Activated CD4-positive, alpha-beta T cell treated with anti-CD3 and anti-CD28 coated beads, Interleukin-2, amount 50 U/mL, for 16 hours (primary cell): ENCODE results near the gene APC.
A peak's percentile ranks its signal among the peaks of the same experiment; 100 is the strongest.
"Not testable (repeated sequence)": the region's sequence is repeated elsewhere in the genome, so short reads cannot be mapped to it uniquely, and the experiment has no call there.

Source experiments
- DNase-seq: peaks from one replicate; pipeline ENCODE4 v3.0.0-alpha.2; 2020

The APC gene

DNA sequence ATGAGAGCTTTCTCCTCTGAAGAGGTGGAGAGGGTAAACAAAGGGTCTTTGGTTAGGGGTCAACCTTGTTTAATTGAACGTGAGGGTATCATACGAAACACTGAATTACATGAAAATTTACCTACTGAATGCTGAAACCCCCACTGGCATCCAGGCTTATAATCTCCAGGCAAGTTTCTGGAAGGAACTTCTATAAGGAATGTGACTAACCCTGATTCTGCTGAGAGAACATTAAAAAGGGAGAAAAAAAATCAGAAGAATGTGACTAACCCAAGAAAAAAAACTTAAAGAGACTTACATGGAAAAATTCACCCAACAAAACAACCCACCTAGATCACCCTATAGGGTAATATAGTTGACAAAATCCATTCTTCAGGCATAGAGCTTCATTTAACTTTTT lies 55.5 kb downstream of the APC start:
- no peak for DNase-seq

DNA sequence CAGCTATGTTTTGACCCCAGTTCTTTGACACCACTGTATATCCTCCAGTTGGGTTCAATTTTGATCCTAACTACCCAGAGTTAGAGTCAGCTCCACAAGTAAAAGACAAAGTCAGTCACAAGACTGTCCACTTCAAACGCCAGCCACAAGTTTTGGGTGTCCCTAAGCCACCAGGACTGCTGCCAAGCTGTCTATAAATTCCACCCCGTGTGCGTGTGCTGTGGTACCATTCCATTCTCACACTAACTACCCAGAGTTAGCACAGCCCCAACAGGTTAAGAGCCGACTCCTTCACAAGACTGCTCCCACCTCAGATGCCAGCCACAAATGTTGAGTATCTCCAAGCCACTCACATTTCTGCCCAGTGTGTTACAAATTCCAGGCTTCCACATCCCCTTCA lies 56.7 kb downstream of the APC start:
- no peak for DNase-seq

DNA sequence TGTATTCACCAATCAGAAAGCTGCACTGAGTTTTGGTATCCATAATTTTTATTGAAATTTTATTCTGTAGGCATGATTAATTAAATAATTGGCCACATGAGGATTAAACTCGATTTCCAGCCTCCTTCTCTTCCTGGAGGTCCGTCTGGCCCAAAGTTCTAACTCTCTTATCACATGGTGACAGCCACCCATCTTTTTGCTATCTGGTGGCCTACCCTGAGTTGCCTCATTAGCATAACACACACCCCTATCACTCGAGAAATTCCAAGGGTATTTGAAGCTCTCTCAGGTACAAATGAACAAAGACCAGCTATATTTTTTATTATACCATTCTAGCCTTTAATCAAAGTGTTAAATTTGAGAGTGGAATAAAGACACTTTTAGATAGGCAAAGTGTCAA lies 57.7 kb downstream of the APC start:
- no peak for DNase-seq

DNA sequence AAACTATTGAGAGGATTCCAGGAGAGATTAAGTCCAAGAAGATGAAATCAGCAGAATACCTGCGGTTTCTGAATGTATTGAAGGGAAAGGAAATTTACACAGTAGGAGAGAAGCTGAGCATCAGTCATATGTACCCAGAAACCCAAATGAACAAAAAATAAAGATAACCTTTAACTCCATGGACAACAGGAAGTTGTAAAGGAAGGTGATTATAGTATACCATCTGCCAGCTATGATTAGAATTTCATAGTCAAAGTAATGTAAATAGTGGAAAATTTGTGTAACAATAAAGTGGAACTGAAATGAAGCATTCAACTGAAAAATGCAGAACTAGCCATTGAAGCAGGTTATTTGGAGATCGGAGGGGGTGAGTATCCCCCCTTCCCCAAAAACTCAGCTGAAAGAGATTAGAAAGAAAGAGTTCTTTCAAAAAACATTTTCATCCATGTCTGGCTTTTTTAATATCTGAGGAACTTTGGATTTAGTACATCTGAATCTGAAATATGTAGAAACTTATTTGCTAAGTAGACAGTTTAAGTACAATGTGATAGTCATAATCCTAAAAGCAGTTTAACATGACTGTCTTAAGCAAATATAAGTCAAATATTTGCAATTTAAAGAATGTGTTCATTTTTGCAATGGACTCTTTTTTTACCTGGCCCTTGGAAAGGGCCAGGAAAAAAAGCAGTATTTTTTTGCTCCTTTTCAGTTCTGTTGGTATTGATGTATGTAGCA lies 58.4 kb downstream of the APC start:
- no peak for DNase-seq

DNA sequence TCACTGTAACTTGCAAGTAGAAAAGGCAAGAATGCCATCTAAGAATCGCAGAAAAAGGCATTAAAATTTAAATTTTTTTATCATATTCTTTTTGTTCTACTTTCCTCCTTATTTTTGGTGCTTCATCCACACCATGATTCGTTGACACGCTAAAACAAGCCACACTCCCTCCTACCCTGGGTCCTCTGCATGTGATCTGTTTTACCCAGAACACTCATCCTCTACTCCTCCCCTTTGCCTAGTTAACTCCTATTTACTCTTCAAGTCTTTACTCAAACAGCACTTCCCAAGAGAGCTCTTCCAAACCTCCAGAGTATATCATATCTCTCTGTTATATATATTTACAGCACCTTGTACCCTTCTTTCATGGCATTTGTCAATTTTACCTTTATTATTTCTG lies 62.0 kb downstream of the APC start:
- DNase-seq: no peak

DNA sequence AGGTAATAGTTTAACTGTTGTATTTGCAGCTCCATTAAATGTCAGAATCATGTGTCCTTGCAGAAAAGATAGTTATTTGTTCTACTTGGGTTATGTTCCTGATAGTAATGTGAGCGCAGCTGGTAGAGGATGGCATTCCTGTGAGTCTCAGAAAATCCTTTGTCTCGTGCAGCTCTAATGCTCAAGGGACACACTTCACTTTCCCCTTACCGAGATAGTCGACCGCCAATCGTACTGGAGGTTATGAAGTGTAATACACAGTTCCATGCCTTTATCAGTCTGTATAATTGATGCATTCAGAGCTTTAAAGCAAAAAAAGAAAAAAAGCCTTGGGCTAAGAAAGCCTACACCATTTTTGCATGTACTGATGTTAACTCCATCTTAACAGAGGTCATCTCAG lies 63.2 kb downstream of the APC start:
- DNase-seq: no peak

DNA sequence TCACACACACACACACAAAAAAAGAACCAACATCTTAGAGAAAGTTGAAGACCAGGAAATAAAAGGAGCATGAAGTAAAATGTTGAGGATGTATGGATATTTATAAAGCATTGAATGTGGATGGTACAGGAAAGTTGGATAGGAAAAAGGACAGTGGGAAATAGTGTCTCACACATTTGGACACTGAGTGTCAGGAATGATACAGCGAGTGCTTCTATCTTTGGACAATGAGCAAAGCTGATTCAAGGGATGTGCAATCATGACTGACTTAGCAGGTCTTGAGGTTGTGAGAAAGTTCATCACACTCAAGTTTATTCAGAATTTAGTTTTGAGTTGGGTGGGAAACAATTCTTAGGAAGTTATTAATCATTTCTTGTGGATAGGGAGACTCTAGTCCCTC lies 73.3 kb downstream of the APC start:
- no peak for DNase-seq

DNA sequence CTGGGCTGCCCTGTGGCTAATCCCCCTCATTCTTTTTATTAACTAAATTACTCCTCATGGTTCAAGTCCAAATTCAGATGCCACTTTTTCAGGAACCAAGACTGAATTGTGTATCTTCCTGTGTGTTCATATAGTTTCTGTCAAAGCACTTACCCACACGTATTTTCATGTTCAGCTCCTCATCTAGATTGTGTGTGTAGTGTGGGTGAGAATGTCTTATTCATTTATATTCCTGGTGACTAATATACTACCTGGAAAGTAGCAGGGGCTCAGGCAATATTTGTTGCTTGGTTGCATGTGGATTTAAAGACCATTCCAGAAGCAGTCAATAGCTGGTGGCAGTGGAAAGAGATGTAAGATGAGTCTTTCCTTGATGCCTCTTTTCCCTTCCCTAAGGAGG lies 74.9 kb downstream of the APC start:
- DNase-seq: no peak

DNA sequence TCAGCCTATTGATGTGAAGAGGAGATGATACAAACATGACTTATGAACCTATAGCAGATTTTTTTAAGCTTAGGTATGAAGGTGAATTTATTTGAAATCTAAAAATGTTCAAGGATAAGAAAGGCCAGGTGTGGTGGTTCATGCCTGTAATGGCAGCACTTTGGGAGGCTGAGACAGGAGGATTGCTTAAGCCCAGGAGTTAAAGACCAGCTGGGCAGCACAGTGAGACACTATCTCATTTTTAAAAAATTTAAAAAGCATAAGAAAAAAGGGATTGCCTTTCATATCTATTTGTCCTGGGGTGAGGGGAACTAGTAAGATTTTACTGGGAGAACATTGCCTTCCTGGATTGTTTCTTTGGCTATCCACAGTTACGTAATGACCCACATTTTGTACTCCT lies 82.6 kb downstream of the APC start:
- DNase-seq: no peak

DNA sequence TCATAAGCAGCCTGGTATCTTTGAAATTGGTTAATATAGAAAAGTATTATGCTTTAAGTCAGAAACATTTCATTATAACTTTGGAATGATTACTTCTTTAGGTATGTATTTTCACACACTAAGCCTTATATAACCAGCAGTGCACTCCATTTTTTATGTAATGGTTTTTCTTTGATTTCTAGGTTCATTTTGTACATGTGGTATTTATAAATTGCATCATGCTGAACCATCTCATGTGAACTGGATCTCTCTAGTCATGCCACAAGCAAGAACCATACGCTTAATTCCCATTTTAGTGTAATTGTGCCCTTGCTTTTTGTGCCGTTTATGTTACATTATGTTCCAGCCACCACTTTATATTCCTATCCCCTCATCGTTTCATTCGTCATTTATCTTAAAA lies 84.8 kb downstream of the APC start:
- DNase-seq: no peak

DNA sequence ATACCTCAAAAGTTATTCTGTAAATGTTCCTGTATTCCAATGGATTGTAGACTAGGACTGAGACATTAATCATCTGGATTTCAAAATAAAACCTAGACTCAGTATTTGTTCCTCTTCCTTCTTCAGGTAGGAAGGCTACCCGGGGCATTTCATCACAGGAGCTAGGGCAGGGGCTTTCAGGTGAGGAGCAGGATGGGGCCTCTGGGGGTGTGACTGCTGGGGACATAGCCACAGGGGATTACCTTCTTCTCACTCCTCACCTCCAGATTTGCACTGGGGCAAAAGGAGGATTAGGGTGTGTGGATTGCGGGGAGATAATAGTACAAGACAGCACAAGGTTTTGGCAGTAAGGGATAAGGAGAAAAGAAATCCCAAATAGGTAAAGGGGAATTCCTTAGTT lies 85.5 kb downstream of the APC start:
- no peak for DNase-seq

DNA sequence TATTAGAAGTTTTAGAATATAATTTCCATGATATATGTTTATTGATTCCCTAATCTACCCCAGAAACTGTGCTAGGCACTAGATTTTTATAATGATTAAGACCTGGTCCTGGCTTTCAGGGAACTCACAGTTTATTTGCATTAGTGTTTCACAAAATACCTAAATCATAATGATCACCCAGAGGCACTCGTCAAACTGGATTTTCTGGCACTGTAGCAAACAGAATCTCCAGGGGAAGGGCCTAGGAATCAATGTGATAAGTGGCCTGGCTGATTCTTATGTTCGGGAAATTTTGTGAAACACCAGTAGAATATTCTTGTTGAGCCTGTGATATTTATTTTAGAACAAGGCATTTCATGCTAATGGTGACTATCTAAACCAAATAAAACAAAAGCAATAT lies 86.0 kb downstream of the APC start:
- no peak for DNase-seq

DNA sequence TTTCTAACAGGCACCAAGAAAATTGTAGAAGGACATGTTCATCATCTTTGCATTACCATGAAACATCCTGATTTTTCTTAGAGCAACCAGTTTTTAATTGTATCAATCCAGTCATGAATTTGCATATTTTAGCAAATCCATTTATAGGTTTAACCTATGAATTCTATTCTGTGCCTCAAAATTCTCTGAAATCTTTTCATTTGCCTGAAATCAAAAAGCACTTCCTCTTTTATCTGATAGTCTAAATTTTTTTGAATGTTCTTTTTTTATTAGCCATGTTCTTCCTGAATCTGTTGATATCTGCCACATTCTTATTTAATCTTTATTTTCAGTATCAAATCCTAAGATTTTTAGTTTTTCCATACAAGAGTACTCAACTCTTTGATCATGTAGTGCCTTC lies 86.5 kb downstream of the APC start:
- no peak for DNase-seq

DNA sequence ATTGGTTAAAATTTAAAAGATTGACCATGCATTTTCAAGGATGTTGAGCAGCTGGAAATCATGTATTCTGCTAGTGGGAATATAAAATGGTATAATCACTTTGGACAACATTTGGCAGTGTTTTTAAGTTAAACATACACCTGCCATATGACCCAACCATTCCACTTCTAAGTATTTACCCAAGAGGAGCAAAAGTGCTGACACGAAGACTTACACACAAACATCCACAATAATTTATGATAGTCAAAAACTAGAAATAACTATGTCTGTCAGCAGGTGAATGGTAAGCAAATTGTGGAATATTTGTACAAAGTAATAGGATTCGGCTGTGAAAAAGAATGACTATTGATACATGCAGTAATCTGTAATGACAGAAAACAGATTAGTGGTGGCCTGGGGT lies 92.7 kb downstream of the APC start:
- no peak for DNase-seq

DNA sequence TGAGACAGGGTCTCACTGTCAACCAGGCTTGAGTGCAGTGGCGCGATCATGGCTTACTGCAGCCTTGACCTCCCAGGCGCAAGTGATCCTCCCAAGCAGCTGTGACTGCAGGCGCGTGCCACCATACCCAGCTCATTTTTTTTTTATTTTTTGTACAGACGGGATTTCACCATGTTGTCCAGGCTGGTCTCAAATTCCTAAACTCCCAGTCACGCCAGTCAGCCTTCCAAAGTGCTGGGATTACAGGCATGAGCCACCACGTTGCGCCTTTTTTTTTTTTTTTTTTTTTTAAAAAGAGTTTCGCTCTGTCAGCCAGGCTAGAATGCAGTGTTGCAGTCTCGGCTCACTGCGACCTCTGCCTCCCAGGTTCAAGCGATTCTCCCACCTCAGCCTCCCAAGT lies 96.3 kb downstream of the APC start:
- no peak for DNase-seq

DNA sequence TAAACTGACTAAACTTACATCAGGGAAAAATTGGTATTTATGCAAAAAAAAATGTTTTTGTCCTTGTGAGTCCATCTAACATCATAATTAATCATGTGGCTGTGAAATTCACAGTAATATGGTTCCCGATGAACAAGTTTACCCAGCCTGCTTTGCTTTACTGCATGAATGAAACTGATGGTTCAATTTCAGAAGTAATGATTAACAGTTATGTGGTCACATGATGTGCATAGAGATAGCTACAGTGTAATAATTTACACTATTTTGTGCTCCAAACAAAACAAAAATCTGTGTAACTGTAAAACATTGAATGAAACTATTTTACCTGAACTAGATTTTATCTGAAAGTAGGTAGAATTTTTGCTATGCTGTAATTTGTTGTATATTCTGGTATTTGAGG lies 106.8 kb downstream of the APC start:
- DNase-seq: no peak

DNA sequence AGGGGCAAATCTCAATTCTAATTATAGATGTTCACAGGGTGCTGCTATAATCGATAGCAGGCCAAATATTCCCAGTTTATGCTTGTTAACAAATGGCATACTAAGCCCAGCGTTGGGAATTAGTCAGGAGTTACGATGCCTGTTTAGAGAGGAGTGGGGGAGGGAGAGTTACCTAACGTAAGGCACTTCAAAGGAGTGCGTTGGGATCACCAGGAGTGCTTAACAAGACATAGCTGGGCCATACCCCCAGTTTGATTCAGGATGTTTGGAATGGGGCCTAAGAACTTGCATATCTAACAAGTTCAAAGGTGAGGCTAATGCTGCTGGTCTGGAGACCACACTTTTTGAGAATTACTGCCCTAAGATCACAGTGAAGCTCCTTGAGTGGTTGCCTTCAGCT lies 108.9 kb downstream of the APC start:
- no peak for DNase-seq

DNA sequence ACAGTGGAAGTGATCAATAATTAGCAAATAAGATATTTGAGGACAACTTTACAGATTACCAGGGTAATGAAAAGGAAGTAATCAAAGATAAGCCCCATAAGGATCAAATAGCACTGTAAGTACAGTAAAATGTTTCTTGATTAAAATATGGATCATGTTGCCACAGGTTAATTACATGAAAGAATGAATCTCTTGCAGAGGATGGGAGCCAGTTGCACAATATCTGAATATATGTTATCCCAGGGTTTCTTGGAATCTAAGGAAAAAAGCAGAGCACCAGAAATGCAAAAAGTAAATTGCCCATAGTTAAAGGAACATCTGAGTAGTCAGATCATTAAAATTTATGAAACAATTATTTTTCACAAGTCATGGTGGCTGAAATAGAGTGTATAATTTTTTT lies 109.6 kb downstream of the APC start:
- no peak for DNase-seq

DNA sequence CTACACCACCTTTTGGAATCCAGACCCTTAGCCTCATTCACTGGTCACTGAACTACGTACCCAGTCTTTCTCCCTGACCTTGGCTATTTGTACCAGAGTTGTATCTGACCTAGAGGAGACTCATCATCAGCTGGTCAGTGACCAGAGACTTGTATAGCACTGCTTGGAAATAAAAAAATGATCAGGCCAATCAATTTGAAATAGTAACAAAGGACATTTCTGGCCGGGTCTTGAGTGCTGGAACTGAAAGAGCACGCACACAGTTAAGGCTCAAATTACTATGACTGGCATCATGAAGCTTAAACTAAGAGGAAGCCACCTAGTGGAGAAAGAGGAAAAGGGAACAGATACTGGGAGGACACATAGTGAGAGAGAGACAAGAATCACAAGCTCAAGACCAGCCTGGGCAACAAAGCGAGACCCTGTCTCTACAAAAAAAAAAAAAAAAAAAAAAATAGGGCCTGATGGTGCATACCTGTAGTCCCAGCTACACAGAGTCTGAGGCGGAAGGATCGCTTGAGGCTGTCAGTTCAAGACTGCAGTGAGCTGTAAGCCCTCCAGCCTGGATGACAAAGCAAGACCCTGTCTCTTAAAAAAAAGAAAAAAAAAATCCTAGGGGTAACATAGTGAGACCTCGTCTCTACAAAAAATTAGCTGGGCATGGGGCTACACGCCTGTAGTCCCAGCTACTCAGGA lies 110.6 kb downstream of the APC start:
- peak; percentile 68 for DNase-seq

DNA sequence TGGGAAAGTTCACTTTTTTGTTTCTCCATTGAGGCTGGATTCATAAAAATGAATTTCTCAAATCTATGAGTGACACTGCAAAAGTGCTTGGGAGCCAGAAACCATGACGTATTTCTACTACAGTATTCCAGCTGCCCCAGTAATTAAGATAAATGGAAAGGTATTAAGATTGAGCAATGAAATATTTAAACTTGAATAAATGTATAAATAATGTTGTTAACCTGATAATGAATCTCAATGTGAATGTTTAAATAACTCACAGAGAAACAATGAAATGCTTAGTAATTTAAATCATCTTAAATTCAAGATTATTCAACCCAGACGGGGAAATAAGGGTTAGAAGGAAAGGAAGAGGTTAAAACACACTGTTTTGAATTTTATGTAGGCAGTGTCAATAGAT lies 112.2 kb downstream of the APC start:
- DNase-seq: no peak

DNA sequence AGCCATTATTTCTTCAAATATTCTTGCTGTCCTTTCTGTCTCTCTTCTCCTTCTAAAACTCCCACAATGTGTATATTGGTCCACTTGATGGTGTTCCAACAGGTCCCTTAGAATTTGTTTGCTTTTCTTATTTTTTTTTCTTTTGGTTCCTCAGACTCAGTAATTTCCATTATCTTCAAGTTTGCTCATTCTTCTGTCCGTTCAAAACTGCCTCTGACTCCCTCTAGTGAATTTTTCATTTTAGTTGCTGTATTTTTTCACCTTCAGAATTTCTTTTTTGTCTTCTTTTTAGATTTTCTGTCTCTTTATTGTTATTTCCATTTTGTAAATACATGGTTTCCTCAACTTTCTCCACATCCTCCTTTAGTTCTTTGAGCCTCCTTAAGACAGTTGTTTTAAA lies 117.0 kb downstream of the APC start:
- no peak for DNase-seq

DNA sequence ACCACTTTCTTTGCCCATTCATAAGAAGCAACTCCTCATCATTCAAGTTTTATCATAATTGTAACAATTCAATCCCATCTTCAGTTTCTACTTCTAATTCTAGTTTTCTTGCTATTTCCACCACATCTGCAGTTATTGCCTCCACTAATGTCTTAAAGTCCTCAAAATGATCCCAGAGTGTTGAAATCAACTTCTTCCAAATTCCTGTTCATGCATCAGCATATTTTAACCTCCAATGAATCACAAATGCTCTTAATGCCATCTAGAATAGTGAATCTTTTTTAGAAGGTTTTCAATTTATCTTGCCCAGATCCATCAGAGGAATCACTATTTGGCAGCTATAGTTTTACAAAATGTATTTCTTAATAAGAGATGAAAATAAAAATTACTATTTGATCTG lies 120.2 kb downstream of the APC start:
- no peak for DNase-seq

DNA sequence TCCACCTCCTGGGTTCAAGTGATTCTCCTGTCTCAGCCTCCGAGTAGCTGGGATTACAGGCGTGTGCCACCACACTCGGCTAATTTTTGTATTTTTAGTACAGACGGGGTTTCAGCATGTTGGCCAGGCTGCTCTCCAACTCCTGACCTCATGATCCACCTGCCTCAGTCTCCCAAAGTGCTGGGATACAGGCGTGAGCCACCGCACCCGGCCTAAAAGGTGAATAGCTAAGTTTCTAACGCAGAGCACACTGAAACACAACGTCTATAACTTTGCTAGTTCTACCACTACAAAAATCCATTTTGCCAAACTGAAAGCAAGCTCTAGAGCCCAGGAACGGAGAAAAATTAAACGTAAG lies 122.9 kb downstream of the APC start:
- not testable (repeated sequence) for DNase-seq

DNA sequence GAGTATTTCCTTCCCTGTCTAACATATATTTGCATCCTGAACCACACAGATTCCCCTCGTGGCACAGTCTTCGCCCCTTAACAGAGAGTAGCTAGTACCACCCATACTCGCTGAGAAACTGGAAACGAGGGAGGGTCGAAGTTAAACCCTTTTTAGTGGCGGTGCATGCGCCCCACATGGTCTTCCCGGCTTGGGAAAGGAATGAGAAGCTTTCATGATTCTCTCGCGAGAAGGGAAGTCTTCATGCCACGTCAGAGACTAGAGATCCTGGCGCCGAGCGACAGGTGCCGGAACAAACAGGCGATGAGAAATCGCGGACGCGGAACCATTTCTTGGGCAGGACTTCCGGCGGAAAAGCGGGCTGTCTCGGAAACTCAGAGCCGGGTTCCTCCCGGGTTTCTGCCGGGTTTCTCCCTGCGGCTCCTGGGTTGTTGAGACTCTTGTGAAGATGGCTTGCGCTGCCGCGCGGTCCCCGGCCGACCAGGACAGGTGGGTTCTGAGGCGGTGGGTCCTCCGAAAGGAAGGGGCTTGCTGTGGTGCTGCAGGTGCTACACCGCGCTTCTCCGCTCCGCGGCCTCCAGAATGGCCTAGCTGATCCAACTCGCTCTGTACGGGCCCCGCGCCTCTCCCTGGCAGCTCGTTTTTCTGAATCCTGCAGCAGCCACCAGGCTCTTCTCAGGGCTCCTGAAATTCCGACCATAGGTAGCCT lies 123.4 kb downstream of the APC start, which contains the start of gene SRP19:
TSS of gene SRP19 (plus strand) at position 359 of the 709 bp plus-strand sequence. CDS start at position 449, 90 bp downstream.
- DNase-seq: peak; percentile 96
